Testis (tissue), 5 donors: ENCODE measurements around the gene RANBP3L. TPM values are rescaled to one million over a fixed set of nuclear protein-coding genes. Genes with fewer than 3 reads are reported as not detected.
"Not testable (repeated sequence)": the region's sequence is repeated elsewhere in the genome, so short reads cannot be mapped to it uniquely, and the experiment has no call there.

Experiments
- DNase-seq: peaks from one replicate; pipeline ENCODE4 v3.0.0-alpha.2; 2019
- H3K27ac ChIP-seq, 2 donors: fragments of 200-600 bp; sonication (generic); one replicate each; pipeline ENCODE4 v1.5.1; 2019
- H3K27me3 ChIP-seq: fragments of 200-600 bp; sonication (generic); one replicate; pipeline ENCODE4 v1.5.1; 2019
- H3K36me3 ChIP-seq: fragments of 200-600 bp; sonication (generic); one replicate; pipeline ENCODE4 v1.5.1; 2017; ENCODE audit warnings: low read depth; ENCODE audit errors: missing control alignments
- H3K4me1 ChIP-seq: fragments of 200-600 bp; sonication (generic); one replicate; pipeline ENCODE4 v1.5.1; 2019
- H3K4me3 ChIP-seq, 2 donors: fragments of 200-600 bp; sonication (generic); one replicate each; pipeline ENCODE4 v1.5.1; 2017 to 2019
- H3K9me3 ChIP-seq: fragments of 200-600 bp; sonication (generic); one replicate; pipeline ENCODE4 v1.5.1; 2017
- POLR2A ChIP-seq: fragments of 450-650 bp; IDR thresholded peaks from one replicate; pipeline ENCODE4 v1.6.1; 2017; ENCODE audit warnings: antibody characterized with exemption, mild to moderate bottlenecking, moderate library complexity
- WGBS, 2 donors: methylation state at CpG; one replicate each; pipeline ENCODE4 v1.1.5; 2018; 5-methylcytosine and 5-hydroxymethylcytosine counted together
- intact Hi-C: fragments of 100-400 bp; cut with DNase I; formaldehyde crosslinking; loops from one replicate; pipeline ENCODE4 v1.15.1; 2023; ENCODE audit warnings: low total_unique reads
- long read RNA-seq, 2 donors: transcript quantifications; one replicate each; lab custom pipeline, GENCODE V29; 2026
- polyA plus RNA-seq: library from polyadenylated mRNA; stranded (reverse); fragments of 350-450 nt; fragmentation: Illumina TruSeq; extraction: RNeasy Lipid Tissue Mini Kit (QIAGEN cat#74804); gene quantifications from one replicate; pipeline ENCODE4 v1.2.3, GENCODE V29; 2014; ENCODE audit warnings: low read depth, low replicate concordance; ENCODE audit not compliant: insufficient read depth
- total RNA-seq, 2 donors: library from RNA; depleted of rRNA; stranded (reverse); fragments of >200 nt; gene quantifications; one replicate each; pipeline ENCODE4 v1.2.3, GENCODE V29; 2016
- TF ChIP-seq, protein P1 (sequence below), 3 experiments: fragments of 450-650 bp in 2 of 3; fragments of 200-600 bp in 1 of 3; sonication (generic) in 1 of 3; IDR thresholded peaks; one replicate each; pipeline ENCODE4 v1.5.1; 2016 to 2019; ENCODE audit warnings: antibody characterized with exemption in 3 of 3, mild to moderate bottlenecking in 2 of 3, moderate library complexity in 1 of 3

The RANBP3L gene, protein sequence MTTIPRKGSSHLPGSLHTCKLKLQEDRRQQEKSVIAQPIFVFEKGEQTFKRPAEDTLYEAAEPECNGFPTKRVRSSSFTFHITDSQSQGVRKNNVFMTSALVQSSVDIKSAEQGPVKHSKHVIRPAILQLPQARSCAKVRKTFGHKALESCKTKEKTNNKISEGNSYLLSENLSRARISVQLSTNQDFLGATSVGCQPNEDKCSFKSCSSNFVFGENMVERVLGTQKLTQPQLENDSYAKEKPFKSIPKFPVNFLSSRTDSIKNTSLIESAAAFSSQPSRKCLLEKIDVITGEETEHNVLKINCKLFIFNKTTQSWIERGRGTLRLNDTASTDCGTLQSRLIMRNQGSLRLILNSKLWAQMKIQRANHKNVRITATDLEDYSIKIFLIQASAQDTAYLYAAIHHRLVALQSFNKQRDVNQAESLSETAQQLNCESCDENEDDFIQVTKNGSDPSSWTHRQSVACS
- total RNA-seq (10 to 100 TPM; 19.9 to 26.3 TPM), polyA plus RNA-seq (3.6 TPM)
- long read RNA-seq, donor 1 = 0 reads
- long read RNA-seq, donor 2, partial matches to known transcripts = 0 of 1 reads
- long read RNA-seq, donor 2, other reads (novel, unspliced or antisense) = 0 of 1 reads

DNA sequence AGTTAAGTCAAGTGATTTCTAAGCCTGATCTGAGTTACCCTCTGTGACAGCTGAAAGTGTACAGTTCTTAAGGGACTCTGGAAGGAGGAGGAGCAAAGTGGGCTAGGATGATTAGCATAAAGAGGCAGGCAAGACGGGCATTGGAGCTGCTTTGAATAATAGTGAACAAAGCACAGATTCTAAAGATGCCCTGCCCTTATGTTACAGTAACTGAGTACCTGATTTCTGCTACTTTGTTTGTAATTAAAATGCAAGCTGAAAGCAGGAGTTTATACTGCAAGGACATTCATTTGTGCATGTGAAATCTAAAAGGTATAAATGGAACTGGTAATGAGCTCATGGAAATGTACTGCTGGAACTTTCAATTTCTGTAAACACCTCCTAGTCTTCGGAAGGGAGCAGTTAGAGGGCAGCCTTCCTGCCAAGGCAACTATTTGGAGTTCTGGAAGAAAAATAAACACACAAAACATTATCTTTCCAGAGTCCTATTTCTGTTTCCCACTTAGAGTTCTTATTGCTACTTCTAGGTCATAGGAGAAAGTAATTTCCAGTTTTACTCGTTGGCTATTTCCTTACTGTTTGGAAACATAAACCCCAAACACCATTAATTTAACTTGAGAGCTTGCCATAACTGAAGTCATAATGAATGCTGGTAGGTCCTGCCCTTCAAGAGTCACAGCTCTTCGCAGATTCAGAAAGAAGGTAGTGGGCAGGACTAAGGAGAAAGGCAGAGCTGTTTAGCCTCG, at the start of gene RANBP3L:
Gene RANBP3L, minus strand, starts transcription at position 45 of the 746 bp plus-strand sequence. CDS start 486 bp downstream, outside the sequence.
- peak within 1 kb of the TSS; percentile 80 to 82 for H3K27ac ChIP-seq
- WGBS, 2 donors = 18 to 19% methylated on average over 5 of the region's 5 CpGs
- intact Hi-C loops = loop anchor here (5.0 kb wide), 1 partner anchor 60 kb away; the partner anchor contains the start of gene NADK2
- peak within 1 kb of the TSS in 1 of 2 donors; percentile 21 for H3K4me3 ChIP-seq
- no peaks in the 10 kb centered on the region for H3K27me3 ChIP-seq
- peaks cover 17% of the 10 kb centered on the region for H3K4me1 ChIP-seq
- no peaks in the 10 kb centered on the region for H3K9me3 ChIP-seq
- TF ChIP-seq POLR2A = no peak
- TF ChIP-seq, protein P1, sequence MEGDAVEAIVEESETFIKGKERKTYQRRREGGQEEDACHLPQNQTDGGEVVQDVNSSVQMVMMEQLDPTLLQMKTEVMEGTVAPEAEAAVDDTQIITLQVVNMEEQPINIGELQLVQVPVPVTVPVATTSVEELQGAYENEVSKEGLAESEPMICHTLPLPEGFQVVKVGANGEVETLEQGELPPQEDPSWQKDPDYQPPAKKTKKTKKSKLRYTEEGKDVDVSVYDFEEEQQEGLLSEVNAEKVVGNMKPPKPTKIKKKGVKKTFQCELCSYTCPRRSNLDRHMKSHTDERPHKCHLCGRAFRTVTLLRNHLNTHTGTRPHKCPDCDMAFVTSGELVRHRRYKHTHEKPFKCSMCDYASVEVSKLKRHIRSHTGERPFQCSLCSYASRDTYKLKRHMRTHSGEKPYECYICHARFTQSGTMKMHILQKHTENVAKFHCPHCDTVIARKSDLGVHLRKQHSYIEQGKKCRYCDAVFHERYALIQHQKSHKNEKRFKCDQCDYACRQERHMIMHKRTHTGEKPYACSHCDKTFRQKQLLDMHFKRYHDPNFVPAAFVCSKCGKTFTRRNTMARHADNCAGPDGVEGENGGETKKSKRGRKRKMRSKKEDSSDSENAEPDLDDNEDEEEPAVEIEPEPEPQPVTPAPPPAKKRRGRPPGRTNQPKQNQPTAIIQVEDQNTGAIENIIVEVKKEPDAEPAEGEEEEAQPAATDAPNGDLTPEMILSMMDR (IDR thresholded peaks at IDR 0.05) = no peak
- DNase-seq = peak; percentile 74
- no peaks in the 10 kb centered on the region for H3K36me3 ChIP-seq

DNA sequence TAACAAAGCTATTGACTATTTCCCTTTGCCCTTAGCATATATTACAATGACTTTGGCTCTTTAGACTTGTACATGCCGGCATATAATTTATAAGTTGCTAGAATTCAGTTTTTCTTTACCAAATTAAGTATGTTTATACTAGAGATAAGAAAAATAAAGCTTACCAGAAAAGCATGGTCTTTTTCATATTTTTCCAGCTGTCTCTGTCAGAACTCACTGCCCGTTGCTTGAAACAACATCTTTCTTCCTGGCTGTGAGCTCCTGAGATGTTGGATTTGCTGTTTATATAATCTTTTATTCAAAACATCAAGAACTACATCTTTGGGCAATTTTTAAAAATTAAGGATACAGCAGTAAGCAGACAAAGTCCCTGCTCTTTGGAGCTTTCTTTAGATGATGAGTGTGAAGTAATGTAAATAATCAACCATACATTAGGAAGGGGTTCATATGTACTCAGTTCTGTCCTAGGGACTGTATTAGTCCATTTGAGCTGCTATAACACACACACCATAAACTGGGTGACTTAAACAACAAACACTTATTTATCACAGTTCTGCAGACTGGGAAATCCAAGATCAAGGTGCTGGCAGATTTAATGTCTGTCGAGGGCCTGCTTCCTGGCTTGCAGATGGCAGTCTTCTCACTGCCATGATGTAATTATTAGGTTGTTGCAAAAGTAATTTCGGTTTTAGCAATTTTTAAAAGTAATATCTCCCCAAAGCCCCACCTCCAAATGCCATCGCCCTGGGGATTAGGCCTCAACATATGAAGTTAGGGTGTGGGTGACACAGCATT, 45.4 kb upstream of the RANBP3L start:
- H3K9me3 ChIP-seq = no peaks in the 10 kb centered on the region
- DNase-seq = no peak
- intact Hi-C loops = no loop called here
- 70 to 72% methylated on average over 5 of the region's 5 CpGs for WGBS, 2 donors
- no peaks in the 10 kb centered on the region for H3K4me1 ChIP-seq
- TF ChIP-seq, protein P1 (IDR thresholded peaks at IDR 0.05) = no peak
- no peak for TF ChIP-seq POLR2A
- no peak overlapping the region for H3K27ac ChIP-seq
- H3K27me3 ChIP-seq = no peaks in the 10 kb centered on the region
- H3K4me3 ChIP-seq = no peak overlapping the region
- H3K36me3 ChIP-seq = no peaks in the 10 kb centered on the region

DNA sequence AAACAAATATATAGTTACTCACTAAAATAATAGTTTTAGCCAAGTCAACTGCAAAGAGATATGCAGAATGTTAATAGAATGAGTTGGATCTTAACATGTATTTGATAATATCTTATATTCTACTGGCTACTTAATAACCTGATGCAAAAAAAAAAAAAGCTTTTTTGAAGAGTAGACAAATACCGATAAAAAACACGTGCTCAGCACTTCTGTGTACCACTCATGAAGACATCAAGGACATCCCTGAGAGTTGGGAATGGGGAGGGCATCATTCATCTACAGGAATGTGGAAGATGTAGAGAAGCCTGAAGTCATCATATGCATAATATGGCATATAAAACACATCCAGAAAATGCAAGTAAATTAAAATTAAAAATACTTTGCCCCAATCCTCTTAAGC, 43.2 kb upstream of the RANBP3L start:
- H3K27ac ChIP-seq = no peak overlapping the region
- intact Hi-C loops = no loop called here
- no peak for DNase-seq
- no peak overlapping the region for H3K4me3 ChIP-seq
- no peaks in the 10 kb centered on the region for H3K9me3 ChIP-seq
- WGBS, 2 donors = 79 to 87% methylated on average over 2 of the region's 2 CpGs
- H3K36me3 ChIP-seq = no peaks in the 10 kb centered on the region
- TF ChIP-seq POLR2A = no peak
- TF ChIP-seq, protein P1 (IDR thresholded peaks at IDR 0.05) = no peak
- no peaks in the 10 kb centered on the region for H3K4me1 ChIP-seq
- H3K27me3 ChIP-seq = no peaks in the 10 kb centered on the region

DNA sequence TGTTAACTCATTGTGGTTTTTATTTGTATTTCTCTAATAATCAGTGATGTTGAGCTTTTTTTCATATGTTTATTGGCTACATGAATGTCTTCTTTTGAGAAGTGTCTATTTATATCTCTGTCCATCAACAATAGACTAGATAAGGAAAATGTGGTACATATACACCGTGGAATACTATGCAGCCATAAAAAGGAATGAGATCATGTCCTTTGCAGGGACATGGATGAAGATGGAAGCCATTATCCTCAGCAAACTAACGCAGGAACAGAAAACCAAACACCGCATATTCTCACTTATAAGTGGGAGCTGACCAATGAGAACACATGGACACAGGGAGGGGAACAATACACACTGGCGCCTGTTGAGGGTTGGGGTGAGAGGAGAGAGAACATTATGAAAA, 40.0 kb upstream of the RANBP3L start:
- H3K4me1 ChIP-seq, H3K27ac ChIP-seq, intact Hi-C loops, H3K4me3 ChIP-seq, H3K27me3 ChIP-seq, DNase-seq, H3K36me3 ChIP-seq, H3K9me3 ChIP-seq: not testable (repeated sequence)
- WGBS, 2 donors = 70 to 94% methylated on average over 4 of the region's 4 CpGs
